NCI-H446 treated with DMSO at 0.1 percent for 48 hours (cell line): ENCODE data around the gene NBAS.

ENCODE experiments used
- DNase-seq: peaks from one replicate; lab custom pipeline; 2025; lab: John Stamatoyannopoulos, UW

Gene NBAS

DNA sequence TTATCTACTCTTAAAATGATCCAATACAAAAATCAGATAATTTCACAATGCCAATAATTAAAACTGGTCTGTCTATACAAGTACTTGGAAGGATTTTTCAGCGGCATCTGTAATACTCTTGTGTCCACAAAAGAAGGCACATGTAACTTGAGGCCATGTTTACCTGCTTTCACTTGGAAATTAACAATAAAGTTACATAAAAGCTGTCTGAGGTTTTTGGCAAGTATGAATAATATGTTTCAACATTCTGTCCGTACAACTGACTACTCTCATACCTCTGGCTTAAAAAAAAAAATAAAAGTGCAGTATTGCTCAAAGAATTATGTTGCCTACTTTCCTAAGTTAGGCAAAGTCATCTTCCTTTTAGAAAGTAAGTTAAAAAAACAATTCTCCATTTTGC is 253.6 kb downstream of the NBAS start:
- DNase-seq, result no peak

DNA sequence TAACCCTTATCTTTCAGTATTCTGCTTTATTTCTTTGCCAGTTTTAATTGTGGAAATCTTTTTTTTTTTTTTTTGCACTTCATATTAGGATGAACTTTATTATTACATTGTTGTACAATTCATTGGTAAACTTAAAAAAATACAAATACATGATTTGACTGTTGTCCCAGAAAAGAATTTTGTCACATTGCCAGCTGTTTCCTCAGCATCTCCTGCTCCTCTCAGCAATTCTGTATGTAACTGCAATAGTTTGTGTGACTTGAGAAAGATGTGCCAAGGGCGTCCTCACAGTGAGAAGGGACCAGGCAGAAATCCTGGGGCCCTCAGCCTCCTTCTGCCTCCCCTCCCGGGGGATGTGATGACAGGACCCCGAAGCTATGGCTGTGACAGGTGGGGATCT is 254.4 kb downstream of the NBAS start:
- no peak for DNase-seq

DNA sequence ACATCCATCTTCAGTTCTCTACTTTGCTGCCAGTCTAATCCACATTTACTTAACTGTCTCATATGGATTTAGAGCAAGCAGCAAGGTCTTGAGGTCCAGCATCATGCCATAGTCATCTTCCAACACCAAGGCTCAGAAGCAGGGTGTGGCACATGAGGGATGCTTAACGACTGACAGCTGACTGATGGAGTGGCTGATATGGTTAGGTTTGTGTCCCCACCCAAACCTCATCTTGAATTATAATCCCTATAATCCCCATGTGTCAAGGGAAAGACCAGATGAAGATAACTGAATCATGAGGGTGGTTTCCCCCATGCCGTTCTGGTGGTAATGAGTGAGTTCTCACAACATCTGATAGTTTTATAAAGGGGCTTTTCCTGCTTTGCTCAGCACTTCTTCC is 257.3 kb downstream of the NBAS start:
- DNase-seq, result no peak

DNA sequence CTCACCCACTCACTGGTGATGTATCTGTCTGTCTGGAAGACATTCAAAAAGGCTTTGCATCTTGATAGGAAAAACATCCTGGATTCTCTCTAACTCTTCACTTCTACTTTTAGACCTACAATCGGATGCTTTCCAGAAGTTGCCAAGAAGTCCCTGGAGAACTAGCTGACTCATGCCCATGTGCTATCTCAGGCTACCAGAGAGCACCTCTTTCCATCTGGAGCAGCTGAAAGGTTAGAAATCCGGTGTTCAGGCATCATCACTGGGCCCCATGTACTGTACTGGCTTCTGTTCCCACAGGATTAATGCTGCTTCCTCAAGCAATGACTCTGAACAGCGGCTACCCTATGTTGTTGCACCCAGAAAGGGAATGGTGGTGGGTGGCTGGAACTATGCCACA is 259.0 kb downstream of the NBAS start:
- DNase-seq, result no peak

DNA sequence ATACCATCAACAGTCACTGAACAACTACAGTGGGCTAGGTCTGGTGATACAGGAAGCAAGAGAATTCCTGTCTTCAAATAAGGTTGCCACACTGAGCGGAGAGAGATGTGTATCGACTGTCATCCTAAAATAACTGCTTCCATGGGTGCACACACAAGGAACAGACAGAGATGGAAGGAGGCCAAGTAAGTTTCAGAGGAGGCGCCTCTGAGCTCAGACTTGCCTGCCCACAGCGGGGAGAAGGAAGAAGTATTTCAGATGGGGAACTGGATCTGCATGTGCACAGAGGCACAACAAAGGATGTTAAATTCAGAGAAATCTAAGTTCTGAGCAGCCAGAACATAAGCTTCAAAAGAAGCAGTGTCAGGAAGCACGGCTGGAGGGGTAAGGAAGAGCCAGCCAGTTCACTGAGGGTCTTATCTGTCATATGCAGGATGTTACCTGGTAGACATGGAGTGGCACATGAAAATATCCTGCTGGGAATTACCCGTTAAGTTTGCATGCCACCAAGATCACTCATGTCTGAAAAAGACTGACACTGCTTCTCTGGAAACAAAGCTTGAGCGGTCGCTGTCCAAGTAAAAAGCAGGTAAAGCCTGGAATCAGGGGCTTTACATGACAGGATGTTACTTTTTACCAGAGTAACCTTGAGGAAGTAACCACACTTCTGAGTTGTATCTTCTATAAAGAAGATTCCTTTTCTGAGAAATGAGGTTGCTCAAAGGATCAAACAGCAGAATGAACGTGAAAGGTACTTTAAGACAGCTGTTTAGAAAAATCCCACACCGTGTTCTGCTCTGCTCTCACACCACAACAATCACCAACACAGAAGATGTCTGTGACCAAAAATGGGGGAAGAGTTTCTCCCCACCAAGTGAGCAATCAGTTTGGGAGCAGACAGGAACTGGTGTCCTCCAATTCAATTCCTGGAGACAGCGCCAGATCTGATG is 260.2 kb downstream of the NBAS start:
- no peak for DNase-seq

DNA sequence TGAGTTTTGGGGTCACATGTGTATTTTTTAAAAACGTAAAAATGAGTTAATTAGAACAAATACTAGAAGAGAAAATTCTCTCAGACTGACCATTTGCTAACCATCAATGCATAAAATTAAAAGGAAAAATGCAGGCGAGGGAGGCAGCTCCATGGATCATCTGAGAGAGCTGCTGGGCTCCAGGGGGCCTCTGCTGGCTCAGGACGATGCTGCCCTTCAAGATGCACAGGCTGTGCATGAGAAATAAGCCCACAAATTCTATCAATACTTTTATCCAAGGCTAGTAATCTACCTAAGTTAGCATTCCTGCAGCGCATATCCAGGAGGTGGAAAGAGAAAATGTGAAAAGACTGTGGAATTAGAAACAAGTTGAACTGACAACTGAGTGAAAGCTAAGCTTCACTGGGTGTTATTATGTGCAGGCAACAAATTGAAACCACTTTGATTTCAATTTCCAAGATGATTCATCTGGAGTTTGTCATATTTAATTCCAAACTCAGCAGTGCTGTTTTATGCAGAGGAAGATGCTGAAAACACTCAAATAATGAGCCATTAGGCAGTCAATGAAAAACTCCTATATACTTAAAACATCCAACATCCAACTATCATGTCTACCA is 261.1 kb downstream of the NBAS start:
- DNase-seq, result no peak

DNA sequence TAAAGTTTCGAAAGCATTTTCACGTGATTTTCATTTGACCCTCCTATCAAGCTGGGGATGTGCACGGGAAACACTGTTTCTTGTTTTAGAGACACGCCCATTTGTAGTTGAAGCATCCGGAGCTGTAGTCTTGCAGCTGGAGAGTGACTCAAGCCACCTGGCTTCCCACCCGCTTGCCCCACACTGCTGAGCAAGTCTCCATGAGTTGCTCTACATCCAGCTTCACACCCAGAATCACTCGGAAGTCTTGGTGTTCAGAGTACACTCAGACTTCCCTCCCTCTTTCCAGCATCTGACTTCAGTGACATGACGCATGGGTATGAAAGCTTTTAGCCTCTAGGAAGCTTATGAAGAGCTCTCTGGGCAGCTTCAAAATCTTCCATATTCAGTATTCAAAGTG is 262.4 kb downstream of the NBAS start:
- DNase-seq, result no peak

DNA sequence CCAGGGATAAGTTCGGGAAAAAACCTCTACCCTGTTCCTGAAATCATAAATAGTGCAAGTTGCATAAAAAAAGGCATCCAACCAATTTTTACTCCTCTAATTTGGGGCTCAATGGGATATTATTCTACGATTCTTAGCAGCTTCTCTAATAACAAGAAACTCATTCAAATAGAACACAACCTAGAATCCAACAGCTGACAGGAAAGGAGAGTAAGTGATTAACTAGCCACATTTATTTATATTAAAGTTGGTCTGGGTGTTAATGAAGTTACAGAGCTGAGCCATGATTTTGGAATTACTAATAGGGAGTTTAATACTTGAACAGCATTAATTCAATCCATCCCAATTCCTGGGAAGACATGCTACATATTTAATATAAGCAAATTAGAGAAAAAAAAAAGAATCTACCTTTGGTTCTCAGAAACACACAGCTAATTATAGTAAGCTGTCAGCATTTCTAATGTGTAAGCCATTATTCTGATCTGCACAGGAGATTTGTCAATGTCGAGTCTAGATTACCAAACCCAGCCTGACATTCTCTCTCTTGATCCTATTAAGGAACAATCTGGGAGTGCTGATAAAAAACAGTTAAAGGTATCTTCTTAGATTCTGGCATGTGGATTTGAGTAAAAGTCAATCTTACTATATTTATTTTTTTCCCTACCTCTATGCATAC is 267.7 kb downstream of the NBAS start:
- no peak for DNase-seq

DNA sequence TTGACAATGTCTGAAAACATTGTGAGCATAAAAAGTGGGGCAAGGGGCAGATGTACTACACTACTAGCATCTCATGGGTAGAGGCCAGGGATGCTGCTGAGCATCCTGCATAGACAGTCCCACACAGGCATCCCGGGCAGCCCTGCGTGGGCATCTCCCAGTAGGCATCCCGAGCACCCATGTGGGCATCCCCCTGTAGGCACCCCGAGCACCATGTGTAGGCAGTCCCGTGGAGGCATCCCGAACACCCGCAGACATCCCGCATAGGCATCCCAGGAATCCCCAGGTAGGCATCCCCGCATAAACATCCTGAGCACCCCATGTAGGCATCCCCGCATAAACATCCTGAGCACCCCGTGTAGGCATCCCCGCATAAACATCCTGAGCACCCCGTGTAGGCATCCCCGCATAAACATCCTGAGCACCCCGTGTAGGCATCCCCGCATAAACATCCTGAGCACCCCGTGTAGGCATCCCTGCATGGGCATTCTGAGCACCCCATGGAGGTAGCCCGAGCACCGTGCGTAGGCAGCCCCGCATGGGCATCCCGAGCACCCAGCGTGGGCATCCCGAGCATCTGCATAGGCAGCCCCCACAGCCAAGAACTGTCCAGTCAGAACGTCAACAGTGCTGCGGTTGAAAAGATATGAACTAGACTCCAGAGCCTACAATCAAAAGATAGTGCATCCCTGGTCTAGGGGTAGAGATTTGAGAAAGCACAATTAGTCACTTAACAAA is 273.5 kb downstream of the NBAS start:
- no peak for DNase-seq

DNA sequence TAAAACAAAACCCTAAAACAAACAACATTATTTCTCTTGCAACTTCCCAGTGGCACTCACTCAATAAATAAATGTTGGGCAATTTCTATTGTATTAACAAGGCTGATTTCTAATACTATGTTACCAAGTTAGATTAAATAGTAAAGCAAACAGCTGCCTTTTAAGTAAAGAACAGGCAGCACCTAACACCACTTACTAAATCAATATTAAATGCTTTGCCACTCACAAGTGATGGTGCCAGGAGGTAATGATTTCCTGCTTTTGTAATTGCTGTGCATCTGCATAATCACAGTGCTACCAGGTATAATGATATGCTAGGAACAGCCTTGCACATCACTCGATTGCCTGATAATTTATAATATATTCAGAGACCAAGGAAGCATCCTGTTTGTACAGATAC is 276.5 kb downstream of the NBAS start:
- DNase-seq, result no peak

DNA sequence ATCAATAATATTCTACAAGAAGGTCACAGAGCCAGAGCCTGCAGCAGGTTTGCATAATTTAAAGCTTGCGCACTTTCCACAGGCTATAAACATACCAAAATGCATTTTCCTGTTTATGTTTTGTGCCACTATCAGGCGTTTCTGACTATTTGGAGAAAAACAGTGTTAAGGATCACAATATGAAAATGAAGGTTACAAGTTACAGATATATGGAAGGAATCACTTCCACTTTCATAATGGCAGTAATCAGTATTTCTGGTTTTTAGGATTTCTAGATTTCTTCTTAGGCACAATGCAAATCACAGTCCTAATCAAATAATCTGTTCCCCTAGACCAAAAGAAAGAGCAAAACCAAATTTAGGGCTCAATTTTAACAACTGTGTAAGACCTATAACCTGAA is 279.5 kb downstream of the NBAS start:
- DNase-seq, result no peak

DNA sequence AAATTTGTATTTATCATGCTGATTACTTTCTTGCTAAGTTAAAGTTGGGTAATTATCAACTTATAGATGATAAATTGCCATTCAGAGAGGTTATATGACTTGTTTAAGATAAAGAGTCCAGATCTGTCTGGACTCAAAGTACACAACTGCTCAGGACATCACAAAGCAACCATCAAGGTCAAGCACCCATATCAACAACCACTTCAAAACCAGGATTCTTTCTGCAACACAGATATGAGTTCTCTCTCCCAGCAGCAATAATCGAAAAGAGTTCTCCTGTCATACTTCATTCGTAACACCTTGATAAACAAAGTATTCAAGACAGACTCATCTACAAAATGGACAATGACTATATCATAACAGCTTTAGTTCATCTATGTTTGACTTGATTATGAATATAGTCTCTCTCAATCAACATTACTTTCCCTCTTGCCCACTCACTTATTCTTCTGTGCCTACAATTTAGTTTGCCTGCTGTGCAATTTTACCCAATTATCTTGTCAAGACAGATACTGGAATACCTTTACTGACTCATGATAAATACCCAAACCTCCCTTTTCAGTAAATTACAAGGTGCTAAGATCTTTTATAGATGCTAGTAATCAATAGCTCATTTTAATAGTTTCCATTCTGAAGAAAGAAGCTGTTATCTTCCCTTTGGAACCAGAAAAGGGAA is 281.8 kb downstream of the NBAS start:
- DNase-seq, result no peak

DNA sequence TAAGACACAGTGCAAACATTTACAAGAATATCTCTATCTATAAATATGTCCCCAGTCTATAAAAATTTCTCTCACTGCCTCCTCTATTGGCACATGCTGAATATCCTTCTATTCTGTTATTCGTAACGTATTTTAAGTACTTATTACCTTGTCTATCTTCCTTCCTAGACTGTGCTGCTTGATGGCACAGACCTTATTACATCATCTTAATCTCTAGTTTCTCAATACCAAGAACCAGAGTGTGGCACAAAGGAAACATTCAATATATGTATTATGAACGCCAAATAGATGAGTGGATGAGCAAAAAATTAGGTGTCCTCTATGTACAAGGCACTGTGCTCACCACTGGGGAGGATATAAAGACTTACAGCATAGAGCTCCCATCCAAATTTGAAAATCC is 282.8 kb downstream of the NBAS start:
- DNase-seq, result no peak

DNA sequence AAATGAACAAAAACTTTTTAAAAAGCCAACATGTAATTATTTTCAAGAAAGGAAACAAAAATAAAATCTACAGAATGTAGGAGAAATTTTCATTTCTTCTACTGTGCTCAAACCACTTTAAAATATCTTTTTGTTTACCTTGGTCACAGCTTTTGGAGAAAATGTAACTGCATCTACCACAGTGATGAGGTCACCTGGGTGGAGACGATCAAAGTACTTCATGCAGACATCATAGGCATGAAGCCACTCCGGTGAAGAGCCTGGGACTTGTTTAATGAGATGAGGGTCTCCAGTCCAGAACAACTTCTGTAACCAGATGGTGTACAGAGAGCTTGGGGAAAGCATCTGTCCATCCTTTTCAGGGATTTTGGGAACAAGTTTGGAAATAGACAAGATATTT is 285.8 kb downstream of the NBAS start:
- no peak for DNase-seq

DNA sequence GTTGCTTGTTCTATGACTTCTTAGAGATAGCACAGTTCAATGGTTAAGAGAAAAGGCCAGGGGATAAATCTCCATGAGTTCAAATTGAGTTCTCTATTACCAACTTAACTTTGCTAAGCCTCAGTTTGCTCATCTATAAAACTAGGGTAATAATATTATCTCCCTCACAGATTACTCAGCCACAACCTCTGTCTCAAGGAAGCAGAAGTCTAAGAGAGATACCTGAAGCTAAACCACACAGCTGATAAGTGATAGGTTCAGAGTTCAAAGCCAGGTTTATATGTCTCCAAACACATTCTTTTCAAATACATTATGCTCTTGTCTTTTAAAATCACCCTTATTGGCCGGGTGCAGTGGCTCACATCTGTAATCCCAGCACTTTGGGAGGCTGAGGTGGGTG is 287.7 kb downstream of the NBAS start:
- no peak for DNase-seq

DNA sequence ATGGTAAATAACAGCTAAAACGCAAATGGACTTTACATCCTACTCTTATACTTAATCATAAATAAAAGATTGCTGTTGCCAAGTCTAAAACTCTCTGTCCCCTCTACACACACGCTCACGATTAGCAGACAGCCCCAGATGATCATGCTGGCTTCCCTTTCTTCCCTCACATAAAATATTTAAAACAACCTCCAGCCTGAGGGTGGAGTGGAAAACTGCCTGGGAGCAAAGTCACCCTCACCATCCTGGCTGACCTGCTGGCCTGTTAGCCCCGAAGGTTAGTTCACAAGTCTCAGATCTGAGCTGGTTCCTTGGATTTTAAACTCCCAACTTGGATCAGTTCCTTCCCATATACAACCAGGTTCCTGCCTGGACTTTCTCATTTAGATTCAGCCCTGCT is 288.2 kb downstream of the NBAS start:
- DNase-seq, result no peak

DNA sequence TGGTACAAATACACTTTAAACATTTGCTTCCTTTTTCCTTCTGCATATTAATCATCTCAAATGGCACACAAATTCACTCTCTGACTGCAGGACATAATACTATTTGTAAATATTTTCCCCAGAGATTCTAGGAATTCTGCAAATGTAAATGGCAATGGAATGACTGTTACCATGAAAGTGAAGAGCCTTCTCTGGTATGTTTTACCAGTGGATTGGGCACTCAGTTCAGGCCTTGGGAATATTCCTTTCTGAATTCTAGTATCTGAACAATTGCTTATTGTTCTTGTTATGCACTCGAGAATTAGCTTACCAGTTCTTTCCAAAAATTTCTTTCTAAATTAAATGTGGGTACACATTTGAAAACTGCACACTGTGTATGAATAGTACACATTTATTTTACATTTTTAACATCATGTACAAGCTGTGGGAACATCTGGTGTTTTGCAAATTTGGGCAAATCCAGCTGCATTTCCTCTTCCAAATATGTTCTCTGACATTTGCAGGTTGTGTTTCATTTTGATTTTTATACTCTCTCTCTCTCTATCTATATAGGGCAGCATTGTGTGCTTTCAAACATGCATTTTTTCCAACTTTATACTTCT is 289.1 kb downstream of the NBAS start:
- no peak for DNase-seq

DNA sequence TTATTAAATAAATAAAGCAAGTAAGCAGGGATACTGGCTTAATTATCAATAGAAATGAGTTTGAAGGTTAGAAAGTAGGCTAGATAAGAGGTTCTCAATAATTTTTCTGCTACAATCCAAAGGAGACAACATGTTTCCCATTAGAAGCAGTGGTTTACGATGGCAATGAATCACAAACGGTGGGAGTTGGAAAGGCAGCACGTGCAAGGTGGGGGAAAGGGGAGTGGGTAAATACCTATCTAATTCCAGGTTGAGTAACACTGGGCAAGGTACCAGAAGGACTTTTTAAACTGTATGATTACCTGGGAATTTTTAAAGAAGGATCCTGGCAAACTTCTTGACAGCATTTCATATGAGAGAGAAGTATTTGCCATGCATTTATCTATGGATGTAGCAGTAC is 289.9 kb downstream of the NBAS start:
- no peak for DNase-seq

DNA sequence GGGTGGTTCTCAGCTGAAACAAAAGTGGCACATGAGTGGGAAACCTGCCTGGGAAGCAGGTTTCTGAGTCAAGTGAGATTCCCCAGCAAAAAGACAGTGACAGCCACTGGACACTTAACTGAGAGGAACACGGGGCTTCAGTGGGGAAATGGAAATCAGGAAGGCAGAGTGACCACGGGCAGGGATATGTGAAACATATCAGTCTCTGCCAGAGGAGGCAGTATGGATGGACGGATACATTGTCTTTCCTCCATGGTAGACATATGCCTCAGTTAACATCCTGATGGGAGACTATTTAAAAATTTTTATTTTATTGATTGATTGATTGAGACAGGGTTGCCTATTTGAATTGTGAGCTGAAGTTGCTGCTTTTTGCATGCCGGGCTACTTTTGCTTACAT is 292.1 kb downstream of the NBAS start:
- DNase-seq, result no peak

DNA sequence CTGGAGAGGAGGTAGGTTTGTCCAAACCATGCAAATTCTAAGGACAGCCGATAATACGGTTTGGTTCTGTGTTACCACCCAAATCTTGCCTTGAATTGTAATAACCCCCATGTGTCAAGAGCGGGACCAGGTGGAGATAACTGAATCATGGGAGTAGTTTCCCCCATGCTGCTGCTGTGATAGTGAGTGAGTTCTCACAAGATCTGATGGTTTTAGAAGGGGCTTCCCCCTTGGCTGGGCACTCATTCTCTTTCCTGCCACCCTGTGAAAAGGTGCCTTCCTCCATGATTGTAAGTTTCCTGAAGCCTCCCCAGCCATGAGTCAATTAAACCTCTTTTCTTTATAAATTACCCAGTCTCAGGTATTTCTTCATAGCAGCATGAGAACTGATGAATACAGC is 295.2 kb downstream of the NBAS start:
- no peak for DNase-seq

DNA sequence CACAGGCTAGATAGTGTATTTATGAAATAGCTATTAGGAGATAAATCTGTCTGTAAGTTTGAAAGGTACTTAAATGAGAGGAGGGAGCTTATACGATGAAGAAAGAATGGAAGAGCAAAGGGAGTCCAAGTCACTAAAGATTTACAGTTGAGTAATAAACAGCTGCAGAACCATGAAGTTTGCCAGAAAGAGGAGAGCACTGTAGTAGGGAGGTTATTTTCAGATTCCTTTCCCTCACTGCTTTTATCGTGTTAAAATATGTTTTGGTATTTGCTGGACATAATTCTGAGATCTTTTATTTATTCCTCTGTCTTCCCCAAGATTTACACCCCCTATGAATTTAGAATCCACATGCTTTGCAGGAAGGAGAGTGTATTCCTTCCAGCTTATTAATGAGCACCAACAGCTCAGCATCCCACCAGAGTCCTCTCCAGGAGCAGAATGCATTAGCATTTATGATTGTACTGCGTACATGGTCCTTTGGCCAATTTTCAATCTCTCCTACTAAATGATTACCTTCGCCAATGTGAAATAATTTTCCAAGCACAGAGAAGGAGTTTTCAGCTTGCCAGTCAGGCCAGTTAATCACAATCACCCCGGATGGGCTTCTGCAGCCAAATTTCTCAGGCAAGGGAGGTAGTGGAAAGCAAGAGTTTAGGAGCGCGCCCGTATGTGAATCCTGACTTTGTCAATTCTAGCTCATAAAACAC is 297.0 kb downstream of the NBAS start:
- DNase-seq, result no peak
